Hippocampal formation (tissue), 2 donors: ENCODE data around the gene SURF2.
"Not testable (repeated sequence)": the region's sequence is repeated elsewhere in the genome, so short reads cannot be mapped to it uniquely, and the experiment has no call there.

Experiments
- DNase-seq, 2 donors: peaks; one replicate each; lab custom pipeline; 2025; lab: John Stamatoyannopoulos, UW

SURF2 gene

GRCh38 chr9:133377280-133377679, 20.9 kb downstream of the SURF2 start:
- not testable (repeated sequence) for DNase-seq

- DNase-seq, result no peak
Observed at GRCh38 chr9:133377721-133378216, 21.4 kb downstream of the SURF2 start.

- no peak for DNase-seq
Observed at GRCh38 chr9:133378408-133378962, 22.1 kb downstream of the SURF2 start.

GRCh38 chr9:133379153-133380086, 23.1 kb downstream of the SURF2 start:
- no peak for DNase-seq

GRCh38 chr9:133380734-133381133, 24.4 kb downstream of the SURF2 start:
- no peak for DNase-seq

GRCh38 chr9:133382507-133383141, 26.3 kb downstream of the SURF2 start:
- DNase-seq, result no peak

GRCh38 chr9:133383438-133383837, 27.1 kb downstream of the SURF2 start:
- no peak for DNase-seq

- DNase-seq, result no peak
Observed at GRCh38 chr9:133384736-133385321, 28.5 kb downstream of the SURF2 start.

GRCh38 chr9:133385452-133385851, 29.1 kb downstream of the SURF2 start:
- no peak for DNase-seq

- DNase-seq, result no peak
Observed at GRCh38 chr9:133386338-133386737, 30.0 kb downstream of the SURF2 start.

- no peak for DNase-seq
Observed at GRCh38 chr9:133387680-133388079, 31.3 kb downstream of the SURF2 start.

- no peak for DNase-seq
Observed at GRCh38 chr9:133389025-133389557, 32.7 kb downstream of the SURF2 start.

- DNase-seq, result no peak
Observed at GRCh38 chr9:133389562-133389961, 33.2 kb downstream of the SURF2 start.

GRCh38 chr9:133390713-133391112, 34.4 kb downstream of the SURF2 start:
- DNase-seq, result no peak

GRCh38 chr9:133391449-133391848, 35.1 kb downstream of the SURF2 start:
- not testable (repeated sequence) for DNase-seq

- not testable (repeated sequence) for DNase-seq
Observed at GRCh38 chr9:133392308-133392707, 36.0 kb downstream of the SURF2 start.

- DNase-seq, result no peak
Observed at GRCh38 chr9:133393399-133393798, 37.0 kb downstream of the SURF2 start.

GRCh38 chr9:133394687-133395271, 38.4 kb downstream of the SURF2 start:
- DNase-seq, result no peak

- DNase-seq, result no peak
Observed at GRCh38 chr9:133396952-133397351, 40.6 kb downstream of the SURF2 start.

- DNase-seq, result no peak
Observed at GRCh38 chr9:133397370-133397769, 41.0 kb downstream of the SURF2 start.

- DNase-seq, result no peak
Observed at GRCh38 chr9:133397895-133398294, 41.5 kb downstream of the SURF2 start.

- DNase-seq, result no peak
Observed at GRCh38 chr9:133400292-133400691, 43.9 kb downstream of the SURF2 start.
